Activated CD8-positive, alpha-beta T cell treated with anti-CD3 and anti-CD28 coated beads for 36 hours (primary cell): ENCODE data around the gene KRTAP10-8. TPM values are rescaled to one million over a fixed set of nuclear protein-coding genes. Genes with fewer than 3 reads are reported as not detected.

ENCODE experiments used
- ATAC-seq: fragments of 200-7000 bp; cut with Tn5 transposase; one replicate; pipeline ENCODE4 v1.10.0; 2021; ENCODE audit warnings: mild to moderate bottlenecking, moderate library complexity
- CTCF ChIA-PET: fragments of 350-600 bp; sonication (Branson Sonifier 250); formaldehyde crosslinking; loops from one replicate; lab custom pipeline; 2021; ENCODE audit warnings: antibody characterized with exemption; lab: Charles Lee
- POLR2A ChIA-PET: fragments of 350-600 bp; sonication (Branson Sonifier 250); formaldehyde crosslinking; loops from one replicate; lab custom pipeline; 2021; ENCODE audit warnings: antibody characterized with exemption; lab: Charles Lee
- DNase-seq: peaks from one replicate; pipeline ENCODE4 v3.0.0-alpha.2; 2020
- H3K27ac Mint-ChIP-seq: one replicate; pipeline ENCODE4 v1.8.0; 2021; ENCODE audit warnings: mild to moderate bottlenecking, mixed read lengths
- H3K27me3 Mint-ChIP-seq: one replicate; pipeline ENCODE4 v1.8.0; 2021; ENCODE audit warnings: mixed read lengths
- H3K36me3 Mint-ChIP-seq: one replicate; pipeline ENCODE4 v1.8.0; 2021; ENCODE audit warnings: low read depth, mixed read lengths
- H3K4me1 Mint-ChIP-seq: one replicate; pipeline ENCODE4 v1.8.0; 2021; ENCODE audit warnings: low read depth, mixed read lengths
- H3K4me3 Mint-ChIP-seq: one replicate; pipeline ENCODE4 v1.8.0; 2021; ENCODE audit warnings: mild to moderate bottlenecking, moderate library complexity, mixed read lengths
- H3K9me3 Mint-ChIP-seq: one replicate; pipeline ENCODE4 v1.8.0; 2021; ENCODE audit warnings: mixed read lengths
- CTCF ChIP-seq: fragments of 200-600 bp; IDR thresholded peaks from one replicate; pipeline ENCODE4 v1.8.0; 2022; ENCODE audit warnings: antibody characterized with exemption, mild to moderate bottlenecking
- intact Hi-C: fragments of 100-400 bp; cut with micrococcal nuclease; formaldehyde crosslinking; loops from one replicate; pipeline ENCODE4 v1.10.0; 2022
- total RNA-seq, 2 experiments: library from RNA; stranded (reverse); gene quantifications; one replicate each; pipeline ENCODE4 v1.2.3, GENCODE V29; 2021

KRTAP10-8 gene
- total RNA-seq, 2 experiments from 2014 or later: not detected

DNA sequence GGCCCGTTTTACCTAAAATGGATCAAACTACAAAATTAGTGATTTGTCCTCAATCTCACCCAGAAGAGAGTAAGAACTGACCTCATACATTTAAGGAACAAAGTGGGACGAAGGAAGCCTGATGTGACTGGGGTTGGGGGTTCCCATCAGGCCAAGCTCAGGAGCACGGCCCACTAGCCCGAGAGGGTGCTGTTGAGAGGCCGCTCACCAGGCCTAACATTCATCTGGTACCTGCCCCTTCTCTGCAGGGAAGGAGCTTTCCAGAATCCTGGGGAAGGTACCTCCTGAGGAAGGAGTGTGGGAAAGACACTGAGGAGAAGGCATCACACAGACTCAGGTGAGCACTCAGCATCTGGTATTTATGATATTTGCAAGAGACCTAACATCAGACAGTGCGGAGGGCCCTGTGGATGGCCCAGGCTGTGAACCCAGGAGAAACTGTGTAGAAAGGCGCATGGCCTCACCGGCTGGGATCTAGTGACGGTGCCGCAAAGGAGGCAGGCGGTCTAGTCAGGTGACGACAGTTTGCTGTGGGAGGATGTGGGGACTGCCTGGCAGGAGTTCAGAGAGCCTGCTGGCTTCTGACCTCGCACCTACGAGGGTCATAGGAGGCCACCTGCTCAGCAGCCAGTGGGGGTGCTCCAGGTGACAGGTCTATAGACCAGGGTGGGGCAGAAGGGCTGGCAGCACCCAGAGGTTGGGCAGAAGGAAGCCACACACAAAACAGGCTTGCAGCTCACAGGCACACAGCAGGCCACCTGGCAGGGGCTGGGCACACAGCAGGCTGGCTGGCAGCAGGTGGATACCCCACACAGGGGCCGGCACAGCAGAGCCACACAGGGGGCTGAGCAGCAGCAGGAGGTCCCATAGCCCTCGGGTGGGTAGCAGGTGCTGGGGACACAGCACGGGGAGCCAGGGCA, 42.0 kb downstream of the KRTAP10-8 start:
- TF ChIP-seq CTCF: no peak
- Mint-ChIP-seq H3K4me3 (no peak overlapping the region), H3K9me3 (peaks cover 37% of the 10 kb centered on the region), H3K27ac (peak overlapping the region; percentile 58), H3K27me3 (no peaks in the 10 kb centered on the region), H3K36me3 (peaks cover 28% of the 10 kb centered on the region), H3K4me1 (peaks cover 49% of the 10 kb centered on the region)
- POLR2A ChIA-PET: no interaction called here
- ATAC-seq (no peak), DNase-seq (peak; percentile 54)
- intact Hi-C loops: no loop called here
- CTCF ChIA-PET: interaction anchor here (0.8 kb wide), 1 partner anchor 159 kb away, joined by 3 read pairs; no protein-coding TSS in a partner anchor

GRCh38 chr21:44654576-44655175, 42.8 kb downstream of the KRTAP10-8 start, which contains the start of gene KRTAP12-4:
TSS of gene KRTAP12-4 (minus strand) at chr21:44654659. CDS start at chr21:44654614, 45 bp downstream.
- H3K9me3 Mint-ChIP-seq: peaks cover 37% of the 10 kb centered on the region
- ATAC-seq (peak; percentile 22), DNase-seq (peak; percentile 15)
- ChIA-PET CTCF (no interaction called here), POLR2A (no interaction called here)
- H3K27ac Mint-ChIP-seq: peak within 1 kb of the TSS; percentile 68
- intact Hi-C loops: no loop called here
- H3K27me3 Mint-ChIP-seq: no peaks in the 10 kb centered on the region
- H3K4me3 Mint-ChIP-seq: no peak within 1 kb of the TSS
- TF ChIP-seq CTCF: no peak
- peaks cover 28% of the 10 kb centered on the region for H3K36me3 Mint-ChIP-seq
- peaks cover 56% of the 10 kb centered on the region for H3K4me1 Mint-ChIP-seq

GRCh38 chr21:44656868-44657267, 45.0 kb downstream of the KRTAP10-8 start:
- CTCF ChIA-PET: no interaction called here

DNA sequence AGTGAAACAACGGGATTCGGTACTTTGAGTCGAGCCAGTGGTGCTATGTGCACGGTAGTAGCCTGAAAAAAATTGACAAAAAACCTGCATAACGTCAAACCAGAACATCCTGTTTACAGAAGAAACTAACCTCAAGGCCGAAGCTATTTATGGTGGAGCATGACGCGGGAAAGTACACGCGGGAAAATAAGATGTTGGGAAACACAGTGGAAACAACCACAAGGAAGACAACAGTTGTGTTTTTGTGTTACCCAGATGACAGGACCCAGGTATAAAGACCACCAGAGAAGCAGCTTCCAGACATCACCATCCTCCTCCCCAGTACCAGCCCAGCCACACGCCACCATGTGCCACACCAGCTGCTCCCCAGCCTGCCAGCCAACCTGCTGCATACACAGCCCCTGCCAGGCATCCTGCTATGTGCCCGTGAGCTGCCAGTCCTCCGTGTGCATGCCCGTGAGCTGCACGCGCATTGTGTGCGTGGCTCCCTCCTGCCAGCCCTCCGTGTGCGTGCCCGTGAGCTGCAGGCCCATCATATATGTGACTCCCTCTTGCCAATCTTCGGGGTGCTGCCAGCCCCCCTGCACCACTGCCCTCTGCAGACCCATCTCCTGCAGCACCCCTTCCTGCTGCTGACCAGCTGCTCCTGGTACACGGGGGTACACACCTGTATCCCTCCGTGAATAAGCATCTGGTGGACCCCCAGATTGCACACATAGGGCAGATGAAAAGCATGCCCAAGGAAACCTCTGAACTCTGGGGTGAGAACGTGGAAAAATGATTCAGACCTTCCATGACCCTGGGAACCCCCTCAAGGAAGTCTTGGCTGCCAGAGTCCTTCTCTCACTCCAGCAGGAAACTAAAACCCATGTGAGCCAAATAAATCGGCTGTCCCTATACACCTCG, 46.0 kb downstream of the KRTAP10-8 start, which contains the start of gene KRTAP12-3:
Gene KRTAP12-3, plus strand, starts transcription at position 298 of the 906 bp plus-strand sequence. Its CDS starts 48 bp downstream, at position 346.
- ChIA-PET POLR2A (interaction anchor here (1.4 kb wide), 1 partner anchor 10 kb away, joined by 4 read pairs; no protein-coding TSS in a partner anchor), CTCF (interaction anchor here (1.0 kb wide), 1 partner anchor 147 kb away, joined by 3 read pairs; no protein-coding TSS in a partner anchor)
- intact Hi-C loops: no loop called here
- peaks cover 62% of the 10 kb centered on the region for H3K4me1 Mint-ChIP-seq
- ATAC-seq: peak; percentile 61
- DNase-seq: peak; percentile 40
- H3K27me3 Mint-ChIP-seq: no peaks in the 10 kb centered on the region
- H3K9me3 Mint-ChIP-seq: peaks cover 38% of the 10 kb centered on the region
- no peak for TF ChIP-seq CTCF
- peak within 1 kb of the TSS; percentile 87 for H3K27ac Mint-ChIP-seq
- H3K36me3 Mint-ChIP-seq: peaks cover 28% of the 10 kb centered on the region
- peak within 1 kb of the TSS; percentile 43 for H3K4me3 Mint-ChIP-seq

More at GRCh38 chr21:44656868-44657267, 45.0 kb downstream of the KRTAP10-8 start:
- intact Hi-C loops: no loop called here
- POLR2A ChIA-PET: no interaction called here
- no peak for TF ChIP-seq CTCF
- H3K9me3 Mint-ChIP-seq: peaks cover 37% of the 10 kb centered on the region
- H3K27ac Mint-ChIP-seq: peak overlapping the region; percentile 87
- H3K36me3 Mint-ChIP-seq: peaks cover 28% of the 10 kb centered on the region
- H3K4me1 Mint-ChIP-seq: peaks cover 62% of the 10 kb centered on the region
- H3K4me3 Mint-ChIP-seq: no peak overlapping the region
- H3K27me3 Mint-ChIP-seq: no peaks in the 10 kb centered on the region
- DNase-seq (no peak), ATAC-seq (no peak)
